IPS-18a (cell line): ENCODE results near the gene MAP4K4.

ENCODE experiments used
- H3K27ac ChIP-seq: one replicate; pipeline ENCODE4 v1.5.1; 2013; ENCODE audit warnings: low read length
- H3K27me3 ChIP-seq: one replicate; pipeline ENCODE4 v1.6.1; 2013; ENCODE audit warnings: mild to moderate bottlenecking, low read length; ENCODE audit not compliant: control insufficient read depth, insufficient read depth
- H3K36me3 ChIP-seq: one replicate; pipeline ENCODE4 v1.6.1; 2013; ENCODE audit warnings: low read depth, low read length; ENCODE audit not compliant: control insufficient read depth
- H3K4me1 ChIP-seq: one replicate; pipeline ENCODE4 v1.6.1; 2013; ENCODE audit warnings: low read depth, low read length; ENCODE audit not compliant: control insufficient read depth
- H3K4me3 ChIP-seq: one replicate; pipeline ENCODE4 v1.5.1; 2013; ENCODE audit warnings: low read length
- H3K9ac ChIP-seq: one replicate; pipeline ENCODE4 v1.6.1; 2013; ENCODE audit warnings: mild to moderate bottlenecking, low read length, moderate library complexity
- H3K9me3 ChIP-seq: one replicate; pipeline ENCODE4 v1.6.1; 2013; ENCODE audit warnings: low read depth, low read length; ENCODE audit not compliant: control insufficient read depth

The MAP4K4 gene

GRCh38 chr2:101710036-101710435 is 12.5 kb downstream of the MAP4K4 start:
- Histone ChIP-seq H3K4me3 (no peak overlapping the region), H3K9me3 (no peaks in the 10 kb centered on the region), H3K9ac (no peak overlapping the region), H3K27ac (no peak overlapping the region), H3K27me3 (no peaks in the 10 kb centered on the region), H3K4me1 (peaks cover 16% of the 10 kb centered on the region), H3K36me3 (peaks cover 6% of the 10 kb centered on the region)

DNA sequence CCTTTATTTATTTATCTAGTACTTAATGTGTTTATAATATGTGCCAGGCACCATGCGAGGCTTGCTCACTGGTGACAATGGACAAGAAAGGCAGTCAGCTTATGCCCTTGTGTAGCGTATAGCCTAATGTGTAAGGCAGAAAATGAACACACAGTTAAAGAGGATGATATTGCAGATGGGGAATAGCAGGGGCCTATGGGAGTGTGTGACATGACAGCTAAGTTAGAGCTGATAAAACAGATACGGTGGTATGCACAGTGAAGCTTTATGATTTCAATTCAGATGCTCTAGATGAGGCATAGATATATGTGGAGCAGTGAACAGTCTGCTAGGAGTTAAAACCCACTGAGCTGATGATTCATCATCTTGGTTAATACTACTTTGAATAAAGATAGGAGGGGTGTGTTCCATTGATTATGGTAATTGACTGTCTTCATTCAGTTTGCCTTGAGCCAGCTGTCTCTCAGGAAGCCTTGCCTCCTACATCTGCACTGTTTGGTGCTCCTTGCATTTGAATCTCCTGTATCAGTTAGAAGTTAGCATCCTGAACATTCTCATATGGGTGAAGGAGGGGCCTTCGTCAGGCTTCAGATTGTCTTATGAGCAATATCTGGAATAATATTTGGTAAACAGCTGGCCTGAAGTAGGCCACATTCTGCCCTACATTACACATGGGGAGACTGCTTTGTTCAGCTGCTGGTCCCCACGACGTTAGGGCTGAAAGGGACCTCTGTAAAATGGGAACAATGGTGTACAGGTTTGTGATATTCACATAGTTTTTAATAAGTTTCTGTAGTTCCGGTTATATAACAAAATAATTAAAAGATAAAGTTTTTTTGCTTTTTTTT is 13.2 kb downstream of the MAP4K4 start:
- Histone ChIP-seq H3K27me3 (no peaks in the 10 kb centered on the region), H3K36me3 (peaks cover 3% of the 10 kb centered on the region), H3K9ac (no peak overlapping the region), H3K4me1 (peaks cover 17% of the 10 kb centered on the region), H3K4me3 (no peak overlapping the region), H3K27ac (no peak overlapping the region), H3K9me3 (no peaks in the 10 kb centered on the region)

GRCh38 chr2:101714118-101714517 is 16.6 kb downstream of the MAP4K4 start:
- Histone ChIP-seq H3K27ac (no peak overlapping the region), H3K4me1 (peaks cover 17% of the 10 kb centered on the region), H3K9me3 (no peaks in the 10 kb centered on the region)

DNA sequence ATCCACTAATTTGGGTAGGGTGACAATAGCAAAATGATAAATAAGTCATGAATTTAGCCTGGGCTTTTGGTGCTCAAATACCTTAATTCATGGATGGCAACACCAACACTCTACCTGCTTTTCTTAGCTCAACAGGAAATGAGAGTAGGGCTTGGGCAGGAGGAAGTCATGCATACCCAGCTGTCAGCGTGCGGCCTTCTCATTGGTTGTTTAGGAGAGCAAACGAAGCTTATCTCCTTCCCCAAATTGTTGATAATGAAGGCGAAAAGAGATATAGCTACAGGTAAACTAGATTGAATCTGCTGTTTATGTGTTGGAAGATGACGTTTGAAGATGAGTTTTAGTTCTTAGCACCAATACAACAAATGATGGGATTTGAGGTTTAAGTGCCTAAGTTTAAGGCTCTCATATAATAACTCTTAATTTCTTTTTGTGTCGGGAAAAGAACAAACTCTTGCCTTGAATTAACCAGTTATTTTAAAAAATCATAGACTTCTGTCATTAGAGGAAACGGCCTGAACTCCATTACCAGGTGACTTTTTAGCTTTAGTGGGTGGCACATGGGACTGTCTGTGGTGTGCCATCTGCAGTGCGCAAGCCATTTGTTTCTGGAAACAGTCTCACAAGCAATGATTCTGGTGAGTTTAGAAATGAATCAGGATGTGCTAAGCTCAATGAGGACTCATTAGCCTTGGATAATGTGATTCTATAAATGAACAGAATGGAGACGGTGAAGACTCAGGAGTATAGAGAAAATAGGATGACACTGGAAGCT is 19.8 kb downstream of the MAP4K4 start:
- Histone ChIP-seq H3K27ac (no peak overlapping the region), H3K4me1 (peaks cover 12% of the 10 kb centered on the region), H3K27me3 (no peaks in the 10 kb centered on the region), H3K9ac (no peak overlapping the region), H3K4me3 (no peak overlapping the region), H3K36me3 (no peaks in the 10 kb centered on the region), H3K9me3 (no peaks in the 10 kb centered on the region)

More at GRCh38 chr2:101714118-101714517, 16.6 kb downstream of the MAP4K4 start:
- Histone ChIP-seq H3K4me3 (no peak overlapping the region), H3K27me3 (no peaks in the 10 kb centered on the region), H3K36me3 (no peaks in the 10 kb centered on the region), H3K9ac (no peak overlapping the region)

DNA sequence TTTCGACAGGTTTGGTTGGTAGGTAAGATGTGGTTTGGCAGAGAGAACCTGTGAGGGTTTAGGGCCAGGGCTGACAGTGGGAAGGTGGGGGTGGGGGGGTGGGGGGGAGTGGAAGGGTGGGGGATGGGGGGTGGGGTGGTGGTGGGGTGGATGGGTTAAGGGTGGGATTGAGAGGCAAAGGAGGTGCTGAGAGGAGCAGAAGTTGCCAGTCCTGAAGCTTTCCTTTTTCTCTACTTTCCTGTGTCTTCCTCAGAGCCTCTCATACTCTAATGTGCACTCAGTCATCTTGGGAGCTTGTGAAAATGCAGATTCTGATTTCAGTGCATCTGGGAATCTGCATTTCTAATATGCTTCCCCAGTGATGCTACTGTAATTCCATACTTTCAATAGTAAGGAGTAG is 21.0 kb downstream of the MAP4K4 start:
- no peaks in the 10 kb centered on the region for H3K27me3 ChIP-seq
- no peaks in the 10 kb centered on the region for H3K9me3 ChIP-seq
- no peak overlapping the region for H3K9ac ChIP-seq
- H3K4me3 ChIP-seq, result no peak overlapping the region
- H3K27ac ChIP-seq, result no peak overlapping the region
- H3K4me1 ChIP-seq, result peaks cover 12% of the 10 kb centered on the region
- no peaks in the 10 kb centered on the region for H3K36me3 ChIP-seq

GRCh38 chr2:101718993-101719571 is 21.6 kb downstream of the MAP4K4 start:
- Histone ChIP-seq H3K9ac (no peak overlapping the region), H3K27me3 (no peaks in the 10 kb centered on the region), H3K36me3 (no peaks in the 10 kb centered on the region), H3K4me1 (peaks cover 12% of the 10 kb centered on the region), H3K27ac (no peak overlapping the region), H3K9me3 (no peaks in the 10 kb centered on the region), H3K4me3 (no peak overlapping the region)

GRCh38 chr2:101720732-101721131 is 23.2 kb downstream of the MAP4K4 start:
- H3K9ac ChIP-seq, result no peak overlapping the region
- H3K27ac ChIP-seq, result no peak overlapping the region
- no peaks in the 10 kb centered on the region for H3K9me3 ChIP-seq
- no peak overlapping the region for H3K4me3 ChIP-seq
- H3K4me1 ChIP-seq, result peaks cover 8% of the 10 kb centered on the region
- no peaks in the 10 kb centered on the region for H3K36me3 ChIP-seq
- no peaks in the 10 kb centered on the region for H3K27me3 ChIP-seq

DNA sequence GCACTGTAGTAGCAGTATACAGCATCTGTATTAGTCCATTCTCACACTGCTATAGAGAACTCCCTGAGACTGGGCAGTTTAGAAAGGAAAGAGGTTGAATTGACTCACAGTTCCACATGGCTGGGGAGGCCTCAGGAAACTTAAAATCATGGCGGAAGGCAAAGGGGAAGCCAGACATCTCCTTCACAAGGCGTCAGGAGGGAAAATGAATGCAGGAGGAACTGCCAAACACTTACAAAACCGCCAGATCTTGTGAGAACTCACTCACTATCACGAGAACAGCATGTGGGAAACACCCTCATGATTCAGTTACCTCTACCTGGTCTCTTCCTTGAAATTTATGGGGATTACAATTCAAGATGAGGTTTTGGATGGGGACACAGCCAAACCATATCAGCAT is 25.4 kb downstream of the MAP4K4 start:
- Histone ChIP-seq H3K4me1 (peaks cover 8% of the 10 kb centered on the region), H3K9ac (no peak overlapping the region), H3K4me3 (no peak overlapping the region), H3K27me3 (no peaks in the 10 kb centered on the region), H3K27ac (no peak overlapping the region), H3K9me3 (no peaks in the 10 kb centered on the region), H3K36me3 (no peaks in the 10 kb centered on the region)

DNA sequence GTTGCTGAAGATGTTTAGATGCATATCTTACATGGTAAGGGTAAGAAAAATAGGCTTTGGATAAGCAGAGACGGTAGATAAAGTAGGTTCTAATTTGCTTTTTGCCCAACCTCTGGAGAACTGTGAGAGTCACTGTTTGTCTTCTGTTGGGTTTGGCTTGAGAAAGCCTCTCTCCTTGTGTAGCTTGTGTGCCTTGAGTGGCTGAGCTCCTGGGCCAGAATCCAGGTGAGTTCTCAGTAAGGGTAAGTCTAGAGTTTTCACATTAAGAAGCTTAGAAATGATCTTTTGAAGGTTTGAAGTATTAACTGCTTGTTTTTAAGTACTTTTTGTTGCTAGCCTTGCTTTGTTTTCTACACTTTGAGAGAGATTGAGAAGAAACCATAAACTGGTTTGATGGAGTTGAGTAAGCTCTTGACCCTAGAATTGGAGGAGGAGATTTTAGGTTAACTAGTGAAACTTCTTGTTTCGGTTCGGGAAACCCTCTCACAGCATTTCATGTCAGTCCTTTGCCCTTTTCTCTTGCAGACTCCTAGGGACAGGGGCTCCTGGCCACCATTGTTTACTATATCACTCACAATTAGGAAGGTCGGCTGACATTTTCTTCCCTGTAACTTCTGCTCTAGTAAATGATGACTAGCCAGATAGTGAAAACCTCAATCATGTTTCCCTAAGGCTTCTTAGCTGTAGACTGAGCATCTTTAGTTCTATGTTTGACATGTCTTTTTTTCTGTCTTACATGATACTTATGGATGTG is 26.0 kb downstream of the MAP4K4 start:
- Histone ChIP-seq H3K27ac (no peak overlapping the region), H3K36me3 (no peaks in the 10 kb centered on the region), H3K9ac (no peak overlapping the region), H3K4me3 (no peak overlapping the region), H3K27me3 (no peaks in the 10 kb centered on the region), H3K4me1 (peaks cover 8% of the 10 kb centered on the region), H3K9me3 (no peaks in the 10 kb centered on the region)

DNA sequence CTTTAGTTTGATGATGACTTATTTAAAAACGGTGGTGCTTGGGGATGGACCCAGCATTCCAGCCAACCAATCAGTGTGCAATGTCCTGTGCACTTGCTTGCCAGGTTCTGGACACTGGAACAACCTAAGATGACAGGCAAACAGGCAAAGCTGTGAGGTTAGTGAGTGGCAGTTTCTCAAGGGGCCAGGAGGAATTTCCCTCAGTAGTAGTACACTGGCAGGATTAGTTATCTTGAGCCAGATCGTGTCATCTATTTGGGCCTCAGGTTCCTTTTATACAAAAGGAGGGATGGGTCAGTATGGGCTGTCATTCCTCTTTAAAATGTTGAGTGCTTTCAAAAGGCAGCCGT is 26.6 kb downstream of the MAP4K4 start:
- H3K9ac ChIP-seq, result no peak overlapping the region
- H3K4me1 ChIP-seq, result peaks cover 8% of the 10 kb centered on the region
- no peak overlapping the region for H3K4me3 ChIP-seq
- no peaks in the 10 kb centered on the region for H3K36me3 ChIP-seq
- H3K27ac ChIP-seq, result no peak overlapping the region
- no peaks in the 10 kb centered on the region for H3K27me3 ChIP-seq
- H3K9me3 ChIP-seq, result no peaks in the 10 kb centered on the region

DNA sequence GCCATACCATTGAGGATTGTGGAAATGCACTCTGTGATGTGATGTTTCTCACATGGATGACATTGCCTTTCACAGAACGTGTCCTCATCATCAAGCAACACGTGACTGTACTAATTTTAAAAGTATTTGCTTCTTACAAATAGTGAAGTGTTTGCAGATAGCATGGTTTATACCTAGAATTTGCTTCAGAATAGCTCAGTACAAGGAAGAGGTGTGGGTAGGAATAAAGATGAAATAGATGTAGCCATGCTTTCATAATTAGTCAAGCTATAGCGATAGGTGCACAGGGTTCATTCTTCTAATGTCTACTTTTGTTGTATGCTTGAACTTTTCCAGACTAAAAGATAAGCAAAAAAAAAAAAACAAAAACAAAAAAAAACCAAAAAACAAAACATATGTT is 27.5 kb downstream of the MAP4K4 start:
- H3K36me3 ChIP-seq, result no peaks in the 10 kb centered on the region
- H3K27ac ChIP-seq, result no peak overlapping the region
- H3K4me1 ChIP-seq, result peaks cover 8% of the 10 kb centered on the region
- no peaks in the 10 kb centered on the region for H3K27me3 ChIP-seq
- no peaks in the 10 kb centered on the region for H3K9me3 ChIP-seq
- no peak overlapping the region for H3K9ac ChIP-seq
- H3K4me3 ChIP-seq, result no peak overlapping the region
